Islet of Langerhans (tissue), 1 donor: ENCODE measurements around the gene SFRP2.

Experiments
- FAIRE-seq: peaks from one replicate; lab custom pipeline; 2011; peaks lifted over from hg19 to GRCh38; lab: Jason Lieb, UNC

SFRP2 gene

DNA sequence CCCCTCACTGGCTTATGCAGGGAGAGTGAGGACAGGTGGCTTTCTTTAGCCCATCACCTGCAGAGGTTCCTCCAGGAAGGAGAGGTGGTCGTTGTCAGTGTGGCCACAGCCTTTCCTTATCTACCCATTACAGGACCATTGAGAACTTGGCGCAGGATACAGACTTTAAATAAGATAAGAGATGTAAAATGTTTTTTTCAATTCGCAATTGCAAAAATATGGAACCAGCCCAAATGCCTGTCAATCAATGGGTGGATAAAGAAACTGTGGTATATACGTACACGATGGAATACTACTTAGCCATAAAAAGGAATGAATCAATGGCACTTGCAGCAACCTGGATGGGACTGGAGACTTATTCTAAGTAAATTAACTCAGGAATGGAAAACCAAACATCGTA, 22.1 kb downstream of the SFRP2 start:
- FAIRE-seq = no peak

DNA sequence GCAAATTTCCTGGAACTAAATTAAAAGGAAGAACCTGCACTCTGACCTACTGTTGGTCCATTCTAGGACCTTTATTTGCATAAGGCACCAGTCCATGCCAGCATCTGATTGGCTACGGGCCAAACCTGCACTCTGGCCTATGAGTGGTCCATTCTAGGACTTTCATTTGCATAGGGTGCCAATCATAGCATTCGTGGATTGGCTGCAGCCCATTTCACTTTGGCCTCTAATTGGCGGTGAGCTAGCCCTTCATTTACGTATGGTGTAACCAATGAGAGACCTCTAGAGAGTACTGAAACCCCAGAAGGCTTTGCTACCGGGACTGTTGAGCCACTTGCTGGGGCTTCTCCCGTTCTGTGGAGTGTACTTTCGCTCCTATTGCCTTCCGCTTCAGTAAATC, 23.0 kb downstream of the SFRP2 start:
- no peak for FAIRE-seq

GRCh38 chr4:153764601-153765368, 24.1 kb downstream of the SFRP2 start:
- FAIRE-seq = no peak

DNA sequence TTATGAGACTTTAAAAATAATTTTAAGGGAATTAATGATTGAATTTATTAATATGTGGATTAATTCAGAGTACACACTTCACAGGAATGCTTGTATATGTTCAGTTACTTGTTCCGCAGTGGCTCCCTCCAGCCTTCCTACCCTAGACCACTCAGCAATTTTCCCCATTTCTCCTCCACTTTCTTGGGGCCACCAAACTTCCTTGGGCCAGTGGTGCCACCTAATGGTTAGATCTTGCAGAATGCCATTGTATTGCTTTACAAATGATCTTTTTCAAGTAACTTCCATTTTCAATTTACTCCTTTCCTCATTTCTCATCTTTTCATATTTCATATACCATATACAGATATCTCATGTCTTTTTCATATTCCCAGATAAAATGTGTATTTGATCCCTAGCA, 25.5 kb downstream of the SFRP2 start:
- no peak for FAIRE-seq

- FAIRE-seq = no peak
Observed at GRCh38 chr4:153759407-153760316, 29.2 kb downstream of the SFRP2 start, which contains the start of gene RNF175. Gene RNF175 (minus strand): TSS chr4:153760024. CDS start chr4:153759862, 162 bp downstream.

DNA sequence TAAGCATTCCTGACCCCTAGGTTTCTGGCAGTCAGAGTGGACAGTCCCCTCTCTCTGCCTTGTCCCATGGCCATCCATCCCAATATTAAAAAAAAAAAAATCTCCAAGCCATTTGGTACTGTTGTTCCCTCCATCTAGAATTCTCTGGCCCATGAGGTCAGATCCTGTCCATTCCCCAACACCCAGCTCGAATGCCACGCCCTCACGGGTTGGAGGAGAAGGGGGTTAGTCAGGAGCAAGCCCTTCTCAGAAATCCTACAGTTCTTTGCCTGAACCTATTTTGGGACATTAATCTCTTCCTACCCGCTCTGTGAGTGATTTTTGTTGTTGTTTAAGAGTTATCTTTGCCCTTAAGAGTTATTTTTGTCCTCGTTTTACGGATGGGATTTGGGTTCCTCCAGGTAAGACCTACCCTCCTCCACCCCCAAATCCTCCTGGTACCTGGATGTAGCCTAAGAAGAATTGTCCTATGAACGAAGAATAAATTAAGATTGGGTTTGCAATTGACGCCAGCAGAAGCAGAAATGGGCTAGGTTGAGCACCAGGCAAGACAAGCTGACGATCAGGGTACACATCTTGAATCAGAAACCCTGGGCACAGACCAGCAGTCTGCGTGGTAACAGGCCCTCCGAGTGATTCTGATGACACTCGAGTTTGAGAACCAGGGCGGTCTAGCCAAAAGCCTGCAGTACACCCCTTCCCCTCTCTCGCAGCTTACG, 30.0 kb downstream of the SFRP2 start:
- FAIRE-seq = no peak

DNA sequence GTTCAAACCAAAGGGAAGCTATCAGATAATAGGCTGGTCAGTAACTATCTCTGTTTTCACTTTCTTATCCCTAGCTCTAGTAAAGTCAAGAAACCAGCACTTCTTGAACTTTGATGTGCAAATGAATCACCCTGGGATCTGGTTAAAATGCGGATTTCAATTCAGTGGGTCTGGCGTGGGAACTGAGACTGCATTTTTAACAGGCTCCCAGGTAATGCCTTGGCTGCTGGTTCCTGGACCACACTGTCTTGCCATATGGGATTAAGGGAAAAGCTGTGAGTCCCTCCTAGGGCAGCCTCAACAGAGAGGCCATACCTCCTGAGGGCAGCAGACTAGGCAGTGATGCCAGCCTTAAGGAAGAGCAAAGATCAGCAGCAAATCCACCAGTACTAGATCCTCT, 30.7 kb downstream of the SFRP2 start:
- no peak for FAIRE-seq

GRCh38 chr4:153757407-153757806, 31.5 kb downstream of the SFRP2 start:
- no peak for FAIRE-seq

- FAIRE-seq = no peak
Observed at GRCh38 chr4:153755186-153755585, 33.7 kb downstream of the SFRP2 start.

DNA sequence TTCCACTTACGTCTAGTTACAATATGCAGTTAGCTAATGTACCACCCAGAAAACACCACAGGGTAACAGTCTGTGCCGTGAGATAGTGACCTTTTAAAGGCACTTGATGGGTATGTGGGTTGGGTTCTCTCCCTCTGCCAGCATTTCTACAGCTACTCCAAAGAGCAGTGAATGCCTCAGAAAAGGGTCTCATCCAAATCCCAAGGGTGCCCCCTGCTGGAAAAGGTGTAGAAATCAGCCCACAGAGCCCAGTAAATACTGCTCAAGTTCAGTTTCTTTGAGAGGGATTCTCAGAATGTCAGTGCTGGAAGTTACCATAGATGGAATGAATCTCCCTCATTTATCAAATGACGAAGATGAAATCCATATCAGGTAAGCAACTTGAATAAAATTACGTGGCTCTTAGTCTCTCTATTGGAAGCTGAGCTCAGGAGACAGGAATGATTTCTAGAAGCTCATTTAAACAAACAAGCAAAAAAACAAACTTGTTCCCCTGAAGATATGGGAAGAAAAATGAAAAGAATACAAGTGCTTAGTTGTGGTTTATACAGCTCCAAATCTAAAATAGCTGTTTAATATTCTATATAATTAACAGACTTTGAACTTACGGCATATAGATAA, 38.6 kb downstream of the SFRP2 start:
- peak; percentile 78 for FAIRE-seq

DNA sequence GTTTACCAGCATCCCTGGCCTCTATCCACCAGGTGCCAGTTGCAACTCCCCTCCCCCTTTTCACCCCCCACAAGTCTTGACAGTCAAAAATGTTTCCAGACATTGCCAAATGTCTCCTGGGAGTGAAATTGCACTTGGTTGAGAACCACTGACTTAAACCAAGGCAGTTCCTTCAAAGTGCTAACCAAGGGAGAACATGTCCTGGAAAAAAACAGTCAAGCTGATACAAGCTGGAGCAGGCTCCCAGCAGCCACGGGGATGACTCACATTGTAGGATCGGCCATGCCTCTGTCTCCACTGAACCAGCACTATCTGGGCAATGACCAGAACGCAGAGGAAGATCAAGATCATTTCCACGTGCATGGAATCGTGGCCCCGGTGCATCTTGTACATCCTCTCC, 40.5 kb downstream of the SFRP2 start:
- FAIRE-seq = no peak

DNA sequence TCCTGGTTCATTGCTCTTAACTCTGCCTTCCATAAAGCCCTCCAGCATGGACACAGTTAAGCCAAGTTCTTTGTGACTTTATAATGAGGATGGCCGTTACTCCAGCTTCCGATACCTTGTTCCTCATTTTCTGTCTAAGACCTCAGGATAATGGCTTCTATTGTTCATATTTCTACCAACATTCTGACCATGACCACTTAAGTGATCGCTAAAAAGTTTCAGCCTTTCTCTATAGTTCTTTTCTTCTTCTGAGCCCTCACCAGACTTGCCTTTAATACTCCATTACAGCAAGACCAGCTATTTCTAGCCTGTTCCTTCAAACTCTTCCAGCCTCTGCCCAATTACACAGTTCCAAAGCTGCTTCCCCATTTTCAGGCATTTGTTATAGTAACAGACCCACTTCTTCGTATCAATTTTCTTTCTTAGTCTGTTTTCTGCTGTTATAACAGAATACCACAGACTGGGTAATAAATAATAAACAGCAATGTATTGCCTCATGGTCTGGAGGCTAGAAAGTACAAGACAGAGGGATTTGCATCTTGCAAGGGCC, 41.4 kb downstream of the SFRP2 start:
- no peak for FAIRE-seq

- no peak for FAIRE-seq
Observed at GRCh38 chr4:153745651-153746050, 43.2 kb downstream of the SFRP2 start.

- FAIRE-seq = no peak
Observed at GRCh38 chr4:153741541-153741940, 47.3 kb downstream of the SFRP2 start.

GRCh38 chr4:153735906-153736461, 52.9 kb downstream of the SFRP2 start:
- FAIRE-seq = no peak

DNA sequence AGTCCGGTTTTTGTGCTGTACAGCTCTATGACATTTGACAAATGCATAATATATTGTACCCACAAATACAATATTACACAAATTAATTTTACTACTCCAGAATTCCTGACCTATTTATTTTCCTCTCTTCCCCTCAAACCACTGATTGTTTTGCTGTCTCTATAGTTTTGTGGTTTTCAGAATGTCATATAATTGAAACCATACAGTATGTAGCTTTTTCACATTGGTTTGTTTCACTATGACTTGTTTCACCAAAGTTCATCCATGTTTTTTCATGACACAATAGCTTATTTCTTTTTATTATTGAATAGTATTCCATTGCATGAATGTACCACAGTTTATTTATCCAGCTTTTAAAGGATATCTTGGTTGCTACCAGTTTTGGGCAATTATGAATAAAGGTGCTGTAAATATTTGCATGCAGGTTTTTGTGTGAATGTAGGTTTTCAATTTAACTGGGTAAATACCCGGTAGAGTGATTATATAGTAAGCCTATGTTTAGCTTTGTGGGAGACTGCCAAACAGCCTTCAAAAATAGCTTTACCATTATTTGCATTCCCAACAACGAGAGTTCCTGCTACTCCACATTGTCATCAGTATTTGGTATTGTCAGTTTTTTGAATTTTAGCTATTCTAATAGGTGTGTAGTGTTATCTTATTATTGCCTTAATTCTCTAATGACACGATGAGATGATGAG, 55.0 kb downstream of the SFRP2 start:
- no peak for FAIRE-seq

DNA sequence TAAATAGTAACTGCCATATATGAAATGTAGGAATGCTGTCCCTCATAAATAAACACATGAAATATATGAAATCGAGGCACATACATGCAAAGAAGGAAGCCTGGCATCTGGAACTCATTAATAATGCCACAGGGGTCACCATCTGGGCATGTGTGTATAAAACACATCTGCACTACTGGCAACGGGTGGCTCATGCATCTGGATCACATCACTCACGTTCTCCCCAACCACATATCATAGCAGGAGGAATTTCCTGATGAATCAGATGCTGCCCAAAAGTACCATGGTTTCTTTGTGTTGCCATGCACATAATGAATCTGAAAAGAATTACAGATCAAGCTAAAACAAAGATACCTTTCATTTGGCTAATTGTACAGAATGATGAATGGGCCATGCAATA, 57.6 kb downstream of the SFRP2 start:
- no peak for FAIRE-seq
